ENCODE data around the gene COA5.

The COA5 gene

GRCh38 chr2:98608116-98608961 lies at the start of gene COA5, which contains the start of gene UNC50:
Gene COA5, minus strand, starts transcription at chr2:98608512. Its CDS starts 107 bp downstream, at chr2:98608405.
Gene UNC50, plus strand, starts transcription at chr2:98608589. Its CDS starts 1,171 bp downstream, at chr2:98609760.
- peak; percentile 64 for DNase-seq

GRCh38 chr2:98656800-98657199 lies 48.5 kb upstream of the COA5 start:
- DNase-seq: no peak

DNA sequence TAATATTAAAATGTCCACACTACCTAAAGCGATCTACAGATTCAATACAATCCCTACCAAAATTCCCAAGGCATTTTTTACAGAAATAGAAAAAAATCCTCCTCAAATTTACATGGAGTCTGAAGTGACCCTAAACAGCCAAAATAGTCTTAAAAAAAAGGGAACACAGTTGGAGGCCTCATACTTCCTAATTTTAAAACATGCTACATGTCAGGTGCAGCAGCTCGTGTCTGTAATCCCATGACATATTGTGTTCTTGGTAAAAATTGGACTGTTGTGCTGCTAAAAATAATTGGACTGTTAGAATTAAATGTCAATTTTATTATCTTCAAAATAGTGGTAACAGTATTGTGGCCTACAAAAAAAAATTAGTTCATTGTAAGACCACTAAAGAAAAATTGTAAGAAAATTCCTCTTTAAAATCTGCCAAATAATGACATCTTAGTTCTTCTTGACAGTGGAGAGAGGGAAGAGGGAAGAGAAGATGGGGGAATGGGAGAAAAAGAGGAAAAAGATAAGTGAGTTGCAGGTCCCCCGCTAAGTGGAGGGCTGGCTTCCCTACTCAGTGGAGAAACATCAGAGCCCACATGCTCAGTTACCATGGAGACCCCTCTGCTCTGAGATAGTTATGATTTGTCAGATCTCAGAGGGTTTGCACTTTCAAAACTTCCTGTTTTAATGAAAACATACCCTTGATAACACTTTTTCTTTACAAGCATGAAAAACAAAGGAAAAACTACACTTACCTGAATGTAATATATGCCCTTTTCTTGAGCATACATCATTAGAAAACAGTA lies 46.6 kb upstream of the COA5 start:
- DNase-seq: no peak

DNA sequence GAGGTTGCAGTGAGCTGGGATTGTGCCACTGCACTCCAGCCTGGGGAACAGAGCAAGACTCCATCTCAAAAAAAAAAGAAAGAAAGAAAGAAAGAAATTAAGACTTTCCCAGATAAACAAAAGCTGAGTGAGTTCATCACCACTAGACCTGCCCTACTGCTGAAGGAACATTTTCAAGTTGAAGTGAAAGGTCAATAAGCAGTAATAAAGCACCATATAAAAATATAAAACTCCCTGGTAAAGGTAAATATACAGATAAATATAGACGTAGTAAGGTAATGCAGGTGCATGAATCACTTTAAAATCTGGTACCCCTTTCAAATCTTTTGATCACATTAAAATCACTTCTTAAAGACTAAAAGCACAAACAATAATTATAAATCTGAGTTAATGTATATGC lies 42.7 kb upstream of the COA5 start:
- DNase-seq: no peak

DNA sequence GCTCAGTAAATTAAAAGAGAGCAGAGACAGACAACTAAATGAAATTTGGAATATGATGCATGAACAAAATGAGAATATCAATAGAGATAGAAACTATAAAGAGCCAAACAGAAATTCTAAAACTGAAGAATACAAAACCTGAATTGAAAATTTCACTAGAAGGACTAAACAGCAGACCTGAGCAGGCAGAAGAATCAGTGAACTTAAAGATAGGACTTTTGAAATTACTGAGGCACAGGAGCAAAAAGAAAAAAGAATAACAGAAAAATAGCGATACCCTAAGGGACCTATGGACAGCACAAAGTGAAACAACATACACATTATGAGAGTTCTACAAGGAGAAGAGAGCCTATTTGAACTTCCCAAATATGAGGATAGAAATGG lies 41.7 kb upstream of the COA5 start:
- no peak for DNase-seq

GRCh38 chr2:98649135-98649991 lies 41.1 kb upstream of the COA5 start:
- DNase-seq: peak; percentile 95

- DNase-seq: no peak
These were observed 40.1 kb upstream of the COA5 start for GRCh38 chr2:98648451-98648850.

DNA sequence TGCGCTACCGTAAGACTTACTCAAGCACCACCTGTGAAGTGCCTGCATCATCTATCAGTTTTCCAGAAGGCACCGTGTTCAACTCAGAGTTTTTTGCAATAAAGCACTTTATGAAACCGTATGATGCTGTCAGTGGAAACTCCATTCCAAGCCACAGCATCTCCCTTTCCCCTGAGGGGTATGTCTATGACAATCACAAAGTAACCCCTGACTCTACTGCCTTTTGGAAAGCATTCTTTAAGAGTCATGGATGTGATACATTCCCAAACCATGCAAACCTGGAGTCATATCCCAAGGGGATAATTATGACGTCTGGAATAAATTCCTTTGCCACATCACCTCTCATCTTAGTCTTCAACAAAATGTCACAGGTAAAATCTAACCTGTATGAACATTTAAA lies 39.3 kb upstream of the COA5 start:
- no peak for DNase-seq

- no peak for DNase-seq
These were observed 35.3 kb upstream of the COA5 start for GRCh38 chr2:98643496-98644100.

DNA sequence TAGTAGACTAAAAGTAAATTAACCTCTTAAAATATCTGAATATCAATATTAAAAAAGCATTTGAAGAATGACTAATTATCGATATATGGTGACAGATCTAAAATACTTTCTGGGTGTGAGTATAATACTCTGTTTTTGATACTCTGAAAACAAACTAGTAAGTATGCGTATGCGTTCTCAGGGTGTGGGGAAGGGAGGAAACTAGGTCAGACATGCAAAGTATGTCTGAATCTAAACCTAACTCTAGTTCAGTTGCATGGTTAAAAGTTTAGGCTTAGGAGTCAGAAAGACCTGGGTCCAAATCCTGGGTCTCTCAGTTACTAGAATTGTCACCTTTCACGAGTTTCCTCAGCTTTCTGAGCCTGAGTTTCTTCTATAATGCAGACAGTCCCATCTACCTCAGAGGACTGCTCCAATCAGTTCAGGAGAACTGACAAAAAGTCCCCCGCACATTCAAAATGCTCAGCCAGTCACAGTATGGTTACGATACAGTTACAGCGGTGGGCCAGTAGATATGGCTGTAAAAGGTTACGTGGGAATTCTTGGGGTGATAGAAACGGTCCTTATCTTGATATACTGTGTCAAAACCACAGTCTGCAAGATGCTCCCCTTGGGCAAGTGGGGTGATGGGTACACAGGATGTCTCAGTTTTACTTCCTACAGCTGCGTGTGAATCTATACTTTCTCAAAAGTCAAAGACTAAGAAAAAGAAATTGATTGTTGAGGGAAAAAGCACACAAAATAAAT lies 29.3 kb upstream of the COA5 start:
- no peak for DNase-seq

DNA sequence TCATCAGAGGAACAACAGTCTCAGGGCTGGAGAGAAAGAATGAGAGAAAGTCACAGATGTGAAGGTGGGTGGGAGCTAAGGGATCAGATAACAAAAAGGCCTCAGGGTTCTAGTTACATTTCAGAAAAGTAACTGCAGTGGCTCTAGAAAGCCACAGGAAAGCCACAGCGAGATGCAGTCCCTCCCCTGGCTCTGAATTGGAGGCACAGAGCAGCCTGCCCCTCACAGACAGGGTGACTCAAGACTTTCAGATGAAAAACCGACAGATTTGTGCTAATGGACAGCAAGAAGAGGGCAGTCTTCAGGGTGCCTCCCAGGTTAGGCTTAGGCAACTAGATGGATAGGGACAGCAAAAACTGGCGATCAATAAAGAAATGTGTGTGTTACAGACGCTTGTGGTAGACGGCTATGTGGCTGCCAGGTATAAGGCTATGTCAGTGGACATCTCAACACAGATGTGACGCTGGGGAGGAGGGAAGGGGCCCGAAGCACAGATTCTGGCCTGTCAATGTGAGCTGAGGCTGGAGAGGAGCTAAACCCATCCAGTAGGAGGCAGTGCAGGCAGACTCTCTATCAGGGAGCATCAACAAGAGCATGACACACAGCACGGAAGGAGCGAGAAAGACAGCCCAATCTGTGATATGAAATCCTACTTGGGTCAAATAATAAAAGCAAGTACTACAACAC lies 26.2 kb upstream of the COA5 start:
- no peak for DNase-seq

- DNase-seq: no peak
These were observed 24.0 kb upstream of the COA5 start for GRCh38 chr2:98632351-98632750.

GRCh38 chr2:98623657-98624056 lies 15.3 kb upstream of the COA5 start:
- DNase-seq: no peak

DNA sequence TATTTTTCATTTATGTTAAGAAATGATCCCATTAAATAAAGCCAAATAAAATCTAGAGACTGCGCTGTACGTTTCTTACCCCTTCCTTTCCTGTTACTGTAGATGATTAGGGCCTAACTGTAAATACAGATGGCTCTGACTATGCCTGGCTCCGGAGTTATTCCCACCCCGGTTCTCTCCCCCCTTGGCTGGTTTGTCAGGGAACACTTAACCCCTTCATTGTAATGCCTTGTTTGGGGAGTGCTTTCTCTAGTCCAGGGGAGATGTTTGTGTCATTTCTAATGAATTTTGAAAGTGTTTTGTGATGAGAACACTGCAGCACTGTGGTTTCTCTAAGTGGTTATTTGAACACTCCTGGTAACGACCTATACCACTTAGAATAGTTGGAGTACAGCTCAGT lies 8.8 kb upstream of the COA5 start:
- DNase-seq: no peak

GRCh38 chr2:98615481-98615880 lies 7.2 kb upstream of the COA5 start:
- DNase-seq: no peak

GRCh38 chr2:98614024-98614739 lies 5.9 kb upstream of the COA5 start:
- DNase-seq: no peak

GRCh38 chr2:98608962-98609604 lies 771 bp upstream of the COA5 start:
- DNase-seq: no peak

GRCh38 chr2:98607741-98608115 lies 584 bp downstream of the COA5 start:
- no peak for DNase-seq

DNA sequence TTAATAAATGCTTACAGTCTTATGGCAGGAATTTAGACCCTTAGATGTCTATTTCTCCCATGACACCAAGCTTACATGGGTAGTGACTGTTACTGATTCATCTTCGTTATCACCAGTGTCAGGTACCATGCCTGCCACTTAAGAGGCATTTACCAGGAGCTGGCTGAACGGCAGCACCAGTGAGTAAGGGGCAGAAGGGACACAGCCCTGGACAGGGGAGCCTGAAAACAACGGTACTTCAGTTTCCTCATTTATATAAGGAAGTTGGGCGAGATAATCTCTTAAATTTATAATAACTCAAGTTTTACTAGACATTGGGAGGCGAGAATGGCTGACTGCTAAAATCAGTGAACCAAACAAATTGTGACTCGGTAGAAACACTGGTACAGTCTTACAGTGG lies 1.2 kb downstream of the COA5 start:
- DNase-seq: no peak

DNA sequence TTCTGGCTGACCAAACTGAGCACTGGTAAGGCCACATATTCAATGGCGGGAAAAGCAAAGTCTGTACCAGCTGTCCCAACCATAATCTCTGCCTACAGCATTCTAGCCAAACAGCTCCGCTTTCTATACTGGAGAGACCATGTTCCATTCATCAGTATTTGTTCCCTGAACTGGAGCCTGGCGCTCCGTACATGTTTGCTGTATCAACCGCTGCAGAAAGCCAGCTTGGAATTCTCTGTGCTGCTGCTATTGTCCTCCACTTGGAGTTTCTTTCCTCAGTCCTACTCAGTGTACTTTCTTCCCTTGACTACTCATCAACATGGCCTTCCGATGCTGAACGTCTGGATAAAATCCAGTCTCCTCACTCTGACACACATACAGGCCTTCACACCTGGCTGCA lies 1.9 kb downstream of the COA5 start:
- DNase-seq: no peak

All from NCI-H2029 treated with DMSO at 0.1 percent for 48 hours (cell line).